ENCODE data around the gene IMPA2. TPM values are rescaled to one million over a fixed set of nuclear protein-coding genes. Genes with fewer than 3 reads are reported as not detected.

The IMPA2 gene
- total and polyA plus RNA-seq, 2 of the 13 experiments (the other 11 are each of a cell fraction or from before 2014, with no cell fraction given): 37.8 to 71.8 TPM

DNA sequence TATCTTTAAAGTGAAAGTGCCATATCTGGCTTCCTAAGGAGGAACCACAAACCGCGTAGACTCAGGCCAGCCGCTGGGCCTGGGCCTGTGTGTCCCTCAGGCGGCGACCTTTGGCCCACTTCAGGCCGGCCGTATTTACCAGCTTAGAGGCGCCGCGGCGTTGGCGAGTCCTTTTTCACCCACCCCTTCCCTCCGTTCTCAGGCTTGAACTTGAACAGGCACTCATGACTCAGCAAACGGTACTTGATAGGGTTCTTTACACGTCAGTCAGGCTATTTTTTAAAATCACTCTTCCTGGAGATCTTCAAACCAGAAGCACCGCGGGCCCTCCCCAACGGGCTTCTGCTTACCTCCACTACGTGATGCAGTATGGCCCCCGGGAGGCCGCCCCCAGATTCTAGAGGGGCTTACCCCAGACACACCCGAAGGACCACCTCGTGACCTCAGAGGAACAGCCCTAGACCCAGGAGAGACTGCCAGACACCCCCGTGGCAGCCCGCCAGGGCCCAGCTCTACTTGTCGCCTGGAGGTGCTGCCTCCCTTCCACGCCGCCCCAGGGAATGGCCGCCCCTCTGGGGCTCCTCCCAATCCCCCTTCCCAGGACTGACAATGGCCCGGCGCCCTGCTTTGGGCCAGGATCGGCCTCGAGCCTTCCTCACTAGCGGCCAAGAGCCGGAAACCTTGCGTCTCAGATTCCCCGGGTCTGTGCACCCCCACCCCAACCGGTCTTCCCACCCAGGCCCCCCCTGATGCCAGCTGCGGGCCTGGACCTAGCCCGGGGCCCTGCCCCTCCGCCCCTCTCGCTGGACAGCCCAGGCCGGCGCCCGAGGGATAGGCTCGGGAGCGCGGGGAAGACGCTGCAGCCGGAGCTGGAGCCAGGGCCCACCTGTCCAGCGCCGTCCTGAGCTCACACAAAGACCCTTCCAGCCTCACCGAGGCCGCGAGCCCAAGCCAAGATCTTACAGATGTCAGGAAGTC lies 33.8 kb upstream of the IMPA2 start (continued):
- TF ChIP-seq, protein P1, sequence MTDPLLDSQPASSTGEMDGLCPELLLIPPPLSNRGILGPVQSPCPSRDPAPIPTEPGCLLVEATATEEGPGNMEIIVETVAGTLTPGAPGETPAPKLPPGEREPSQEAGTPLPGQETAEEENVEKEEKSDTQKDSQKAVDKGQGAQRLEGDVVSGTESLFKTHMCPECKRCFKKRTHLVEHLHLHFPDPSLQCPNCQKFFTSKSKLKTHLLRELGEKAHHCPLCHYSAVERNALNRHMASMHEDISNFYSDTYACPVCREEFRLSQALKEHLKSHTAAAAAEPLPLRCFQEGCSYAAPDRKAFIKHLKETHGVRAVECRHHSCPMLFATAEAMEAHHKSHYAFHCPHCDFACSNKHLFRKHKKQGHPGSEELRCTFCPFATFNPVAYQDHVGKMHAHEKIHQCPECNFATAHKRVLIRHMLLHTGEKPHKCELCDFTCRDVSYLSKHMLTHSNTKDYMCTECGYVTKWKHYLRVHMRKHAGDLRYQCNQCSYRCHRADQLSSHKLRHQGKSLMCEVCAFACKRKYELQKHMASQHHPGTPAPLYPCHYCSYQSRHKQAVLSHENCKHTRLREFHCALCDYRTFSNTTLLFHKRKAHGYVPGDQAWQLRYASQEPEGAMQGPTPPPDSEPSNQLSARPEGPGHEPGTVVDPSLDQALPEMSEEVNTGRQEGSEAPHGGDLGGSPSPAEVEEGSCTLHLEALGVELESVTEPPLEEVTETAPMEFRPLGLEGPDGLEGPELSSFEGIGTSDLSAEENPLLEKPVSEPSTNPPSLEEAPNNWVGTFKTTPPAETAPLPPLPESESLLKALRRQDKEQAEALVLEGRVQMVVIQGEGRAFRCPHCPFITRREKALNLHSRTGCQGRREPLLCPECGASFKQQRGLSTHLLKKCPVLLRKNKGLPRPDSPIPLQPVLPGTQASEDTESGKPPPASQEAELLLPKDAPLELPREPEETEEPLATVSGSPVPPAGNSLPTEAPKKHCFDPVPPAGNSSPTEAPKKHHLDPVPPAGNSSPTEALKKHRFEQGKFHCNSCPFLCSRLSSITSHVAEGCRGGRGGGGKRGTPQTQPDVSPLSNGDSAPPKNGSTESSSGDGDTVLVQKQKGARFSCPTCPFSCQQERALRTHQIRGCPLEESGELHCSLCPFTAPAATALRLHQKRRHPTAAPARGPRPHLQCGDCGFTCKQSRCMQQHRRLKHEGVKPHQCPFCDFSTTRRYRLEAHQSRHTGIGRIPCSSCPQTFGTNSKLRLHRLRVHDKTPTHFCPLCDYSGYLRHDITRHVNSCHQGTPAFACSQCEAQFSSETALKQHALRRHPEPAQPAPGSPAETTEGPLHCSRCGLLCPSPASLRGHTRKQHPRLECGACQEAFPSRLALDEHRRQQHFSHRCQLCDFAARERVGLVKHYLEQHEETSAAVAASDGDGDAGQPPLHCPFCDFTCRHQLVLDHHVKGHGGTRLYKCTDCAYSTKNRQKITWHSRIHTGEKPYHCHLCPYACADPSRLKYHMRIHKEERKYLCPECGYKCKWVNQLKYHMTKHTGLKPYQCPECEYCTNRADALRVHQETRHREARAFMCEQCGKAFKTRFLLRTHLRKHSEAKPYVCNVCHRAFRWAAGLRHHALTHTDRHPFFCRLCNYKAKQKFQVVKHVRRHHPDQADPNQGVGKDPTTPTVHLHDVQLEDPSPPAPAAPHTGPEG (CRISPR knock-in tag; IDR thresholded peaks at IDR 0.05): no peak
- TF ChIP-seq, protein P2, sequence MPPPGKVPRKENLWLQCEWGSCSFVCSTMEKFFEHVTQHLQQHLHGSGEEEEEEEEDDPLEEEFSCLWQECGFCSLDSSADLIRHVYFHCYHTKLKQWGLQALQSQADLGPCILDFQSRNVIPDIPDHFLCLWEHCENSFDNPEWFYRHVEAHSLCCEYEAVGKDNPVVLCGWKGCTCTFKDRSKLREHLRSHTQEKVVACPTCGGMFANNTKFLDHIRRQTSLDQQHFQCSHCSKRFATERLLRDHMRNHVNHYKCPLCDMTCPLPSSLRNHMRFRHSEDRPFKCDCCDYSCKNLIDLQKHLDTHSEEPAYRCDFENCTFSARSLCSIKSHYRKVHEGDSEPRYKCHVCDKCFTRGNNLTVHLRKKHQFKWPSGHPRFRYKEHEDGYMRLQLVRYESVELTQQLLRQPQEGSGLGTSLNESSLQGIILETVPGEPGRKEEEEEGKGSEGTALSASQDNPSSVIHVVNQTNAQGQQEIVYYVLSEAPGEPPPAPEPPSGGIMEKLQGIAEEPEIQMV (CRISPR knock-in tag; IDR thresholded peaks at IDR 0.05; ENCODE audit: low read depth): peak; percentile 67; the same call in 1 of the 2 replicates
- TF ChIP-seq ZNF292 (CRISPR knock-in tag; IDR thresholded peaks at IDR 0.05; ENCODE audit: borderline replicate concordance, low read depth) (0 out of 2 replicates have a peak, but pooled peaks have one; percentile 41), SETDB1 (CRISPR knock-in tag; IDR thresholded peaks at IDR 0.05; ENCODE audit: borderline replicate concordance) (no peak), RXRB (CRISPR knock-in tag; IDR thresholded peaks at IDR 0.05; ENCODE audit: borderline replicate concordance) (peak; percentile 100), HMG20A (CRISPR knock-in tag; IDR thresholded peaks at IDR 0.05; ENCODE audit: borderline replicate concordance) (no peak; the same call in 1 of the 2 replicates), U2AF1 (optimal IDR thresholded peaks at IDR 0.05; ENCODE audit: low read depth, low read length) (no peak), ZSCAN29 (CRISPR knock-in tag; conservative IDR thresholded peaks at IDR 0.05) (peak; percentile 99), KMT2A (CRISPR knock-in tag; IDR thresholded peaks at IDR 0.05) (peak; percentile 58; the same call in 1 of the 2 replicates), ZNF703 (CRISPR knock-in tag; IDR thresholded peaks at IDR 0.05; ENCODE audit: borderline replicate concordance) (0 out of 2 replicates have a peak, but pooled peaks have one; percentile 43), ZNF383 (CRISPR knock-in tag; IDR thresholded peaks at IDR 0.05; ENCODE audit: borderline replicate concordance) (no peak), ZNF556 (CRISPR knock-in tag; IDR thresholded peaks at IDR 0.05; ENCODE audit: borderline replicate concordance) (peak; percentile 70; the same call in 1 of the 2 replicates)
- TF ChIP-seq, protein P3, sequence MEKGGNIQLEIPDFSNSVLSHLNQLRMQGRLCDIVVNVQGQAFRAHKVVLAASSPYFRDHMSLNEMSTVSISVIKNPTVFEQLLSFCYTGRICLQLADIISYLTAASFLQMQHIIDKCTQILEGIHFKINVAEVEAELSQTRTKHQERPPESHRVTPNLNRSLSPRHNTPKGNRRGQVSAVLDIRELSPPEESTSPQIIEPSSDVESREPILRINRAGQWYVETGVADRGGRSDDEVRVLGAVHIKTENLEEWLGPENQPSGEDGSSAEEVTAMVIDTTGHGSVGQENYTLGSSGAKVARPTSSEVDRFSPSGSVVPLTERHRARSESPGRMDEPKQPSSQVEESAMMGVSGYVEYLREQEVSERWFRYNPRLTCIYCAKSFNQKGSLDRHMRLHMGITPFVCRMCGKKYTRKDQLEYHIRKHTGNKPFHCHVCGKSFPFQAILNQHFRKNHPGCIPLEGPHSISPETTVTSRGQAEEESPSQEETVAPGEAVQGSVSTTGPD (CRISPR knock-in tag; IDR thresholded peaks at IDR 0.05): no peak
- TF ChIP-seq, protein P4, sequence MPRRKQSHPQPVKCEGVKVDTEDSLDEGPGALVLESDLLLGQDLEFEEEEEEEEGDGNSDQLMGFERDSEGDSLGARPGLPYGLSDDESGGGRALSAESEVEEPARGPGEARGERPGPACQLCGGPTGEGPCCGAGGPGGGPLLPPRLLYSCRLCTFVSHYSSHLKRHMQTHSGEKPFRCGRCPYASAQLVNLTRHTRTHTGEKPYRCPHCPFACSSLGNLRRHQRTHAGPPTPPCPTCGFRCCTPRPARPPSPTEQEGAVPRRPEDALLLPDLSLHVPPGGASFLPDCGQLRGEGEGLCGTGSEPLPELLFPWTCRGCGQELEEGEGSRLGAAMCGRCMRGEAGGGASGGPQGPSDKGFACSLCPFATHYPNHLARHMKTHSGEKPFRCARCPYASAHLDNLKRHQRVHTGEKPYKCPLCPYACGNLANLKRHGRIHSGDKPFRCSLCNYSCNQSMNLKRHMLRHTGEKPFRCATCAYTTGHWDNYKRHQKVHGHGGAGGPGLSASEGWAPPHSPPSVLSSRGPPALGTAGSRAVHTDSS (CRISPR knock-in tag; conservative IDR thresholded peaks at IDR 0.05): no peak
- TF ChIP-seq, protein P5, sequence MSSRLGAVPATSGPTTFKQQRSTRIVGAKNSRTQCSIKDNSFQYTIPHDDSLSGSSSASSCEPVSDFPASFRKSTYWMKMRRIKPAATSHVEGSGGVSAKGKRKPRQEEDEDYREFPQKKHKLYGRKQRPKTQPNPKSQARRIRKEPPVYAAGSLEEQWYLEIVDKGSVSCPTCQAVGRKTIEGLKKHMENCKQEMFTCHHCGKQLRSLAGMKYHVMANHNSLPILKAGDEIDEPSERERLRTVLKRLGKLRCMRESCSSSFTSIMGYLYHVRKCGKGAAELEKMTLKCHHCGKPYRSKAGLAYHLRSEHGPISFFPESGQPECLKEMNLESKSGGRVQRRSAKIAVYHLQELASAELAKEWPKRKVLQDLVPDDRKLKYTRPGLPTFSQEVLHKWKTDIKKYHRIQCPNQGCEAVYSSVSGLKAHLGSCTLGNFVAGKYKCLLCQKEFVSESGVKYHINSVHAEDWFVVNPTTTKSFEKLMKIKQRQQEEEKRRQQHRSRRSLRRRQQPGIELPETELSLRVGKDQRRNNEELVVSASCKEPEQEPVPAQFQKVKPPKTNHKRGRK (CRISPR knock-in tag; IDR thresholded peaks at IDR 0.05): no peak

Data from HepG2 (cell line).